ENCODE measurements around the gene LARGE1.

- TF ChIP-seq EZH2 (IDR thresholded peaks at IDR 0.05; ENCODE audit: insufficient read depth, poor library complexity, severe bottlenecking) (no peak), EZH2phosphoT487 (IDR thresholded peaks at IDR 0.05; ENCODE audit: insufficient read depth, low read depth) (no peak)
Measured at GRCh38 chr22:33300165-33300564, 620.1 kb downstream of the LARGE1 start.

Measured in GM23248 (cell line).